ENCODE results near the gene MKLN1. TPM values are rescaled to one million over a fixed set of nuclear protein-coding genes. Genes with fewer than 3 reads are reported as not detected.

The MKLN1 gene
- total RNA-seq, 1 experiment from 2014 or later, result 42.6 TPM

DNA sequence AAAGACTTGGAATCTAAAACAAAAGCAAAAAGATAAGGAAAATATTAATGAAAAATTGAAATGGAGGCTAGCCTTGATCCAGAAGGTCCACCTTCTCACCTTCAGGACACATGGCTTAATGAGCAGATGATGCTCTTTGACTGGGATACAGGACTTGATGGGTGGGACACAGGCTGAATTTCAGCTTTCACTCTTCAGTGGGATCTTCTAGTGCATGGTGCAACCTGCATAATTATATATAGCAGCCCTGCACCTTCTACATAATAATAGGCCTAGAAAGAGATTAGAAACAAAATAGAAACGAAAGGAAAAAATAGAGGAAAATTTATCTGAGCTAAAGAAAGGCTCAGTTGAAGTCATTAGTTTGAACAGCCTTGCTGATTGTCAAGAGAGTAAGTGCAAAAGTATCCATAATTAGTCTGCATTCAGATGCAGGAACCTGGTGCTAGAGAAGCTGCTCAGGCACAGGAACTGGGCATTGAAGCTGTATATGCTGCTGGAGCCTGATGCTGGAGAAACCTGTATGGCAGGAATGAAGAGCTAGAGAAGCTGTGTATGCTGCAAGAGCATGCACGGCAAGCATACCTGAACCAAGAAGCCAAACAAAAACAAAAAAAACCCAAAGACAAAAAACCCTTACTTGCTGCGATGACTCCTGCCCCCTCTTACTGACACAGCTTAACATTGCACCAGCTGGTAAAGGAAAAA lies 19.4 kb downstream of the MKLN1 start:
- DNase-seq (ENCODE audit: extremely low read depth, low read depth), result no peak

DNA sequence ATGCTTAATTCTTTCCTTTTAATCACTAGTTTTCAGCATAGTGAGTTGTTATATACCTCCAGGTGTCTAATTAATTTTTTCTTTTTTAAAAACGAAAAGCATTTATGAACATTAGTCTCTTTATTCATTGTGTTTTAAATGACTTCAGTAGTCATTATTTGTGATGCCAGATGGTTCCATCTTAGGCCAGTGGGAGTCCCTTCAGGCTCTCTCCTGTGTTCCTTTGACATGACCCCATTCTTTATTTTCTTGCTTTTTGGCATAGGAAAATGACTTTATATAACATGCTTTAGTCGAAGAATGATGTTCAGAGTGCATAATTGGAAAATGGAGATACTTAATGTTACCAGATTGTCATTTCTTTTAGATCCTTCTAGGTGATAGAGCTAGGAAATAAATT lies 24.4 kb downstream of the MKLN1 start:
- DNase-seq (ENCODE audit: extremely low read depth, low read depth), result no peak

DNA sequence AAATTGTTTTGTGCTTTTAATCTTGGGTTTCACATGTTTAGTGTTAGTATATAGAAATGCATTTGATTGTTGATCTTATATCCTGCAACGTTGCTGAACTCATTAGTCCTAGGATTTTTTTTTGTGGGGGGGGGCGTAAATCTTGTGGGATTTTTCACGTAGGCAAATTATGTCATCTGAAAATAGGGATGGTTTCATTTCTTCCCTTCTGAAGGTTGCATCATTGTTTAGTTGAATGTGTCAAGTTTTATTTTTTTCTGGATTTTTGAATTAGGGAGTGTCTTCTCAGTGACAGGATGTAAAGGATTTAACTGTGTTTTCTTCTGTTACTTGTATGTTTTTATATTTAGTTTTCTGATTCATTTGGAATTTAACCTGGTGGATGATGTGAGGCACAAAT lies 26.7 kb downstream of the MKLN1 start:
- no peak for DNase-seq (ENCODE audit: extremely low read depth, low read depth)

DNA sequence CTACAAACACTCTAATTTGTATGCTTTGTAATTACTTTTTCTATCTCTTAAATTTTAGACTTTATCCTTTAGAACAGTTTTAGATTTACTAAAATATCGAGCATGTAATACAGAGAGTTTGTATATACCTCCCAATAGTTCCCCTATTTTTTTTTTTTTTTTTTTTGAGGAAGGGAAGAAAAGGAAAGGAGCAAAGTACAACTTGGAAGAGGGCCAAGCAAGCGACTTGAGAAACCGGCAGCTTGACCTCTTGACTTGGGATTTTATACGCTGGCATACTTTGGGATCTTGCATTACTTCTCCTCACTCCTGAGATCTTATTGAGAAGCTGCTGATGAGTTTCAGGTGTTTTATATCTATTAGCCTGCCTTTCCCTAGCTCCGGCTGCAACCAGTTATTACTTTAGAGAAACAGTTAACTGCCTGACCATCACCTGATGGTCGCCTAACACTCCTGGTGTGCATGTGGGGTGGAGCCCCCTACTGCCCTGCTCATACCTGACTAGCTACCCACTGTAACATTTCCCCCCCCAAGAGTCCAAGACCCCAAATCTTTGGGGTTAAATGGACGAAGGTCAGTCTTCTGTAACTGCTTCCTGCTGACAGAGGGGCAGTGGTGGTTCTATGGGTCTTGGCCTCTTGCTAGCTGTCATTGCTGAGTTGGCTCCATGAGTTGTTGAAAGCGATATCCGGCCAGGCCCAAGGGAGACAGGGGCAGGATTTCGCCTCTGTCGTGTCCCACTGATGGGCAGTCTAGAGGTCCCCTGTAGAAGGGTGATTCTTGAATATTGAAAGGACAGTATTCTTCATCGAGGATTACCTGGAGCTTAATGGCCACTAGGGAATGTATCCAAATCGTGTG lies 28.5 kb downstream of the MKLN1 start:
- no peak for DNase-seq (ENCODE audit: extremely low read depth, low read depth)

DNA sequence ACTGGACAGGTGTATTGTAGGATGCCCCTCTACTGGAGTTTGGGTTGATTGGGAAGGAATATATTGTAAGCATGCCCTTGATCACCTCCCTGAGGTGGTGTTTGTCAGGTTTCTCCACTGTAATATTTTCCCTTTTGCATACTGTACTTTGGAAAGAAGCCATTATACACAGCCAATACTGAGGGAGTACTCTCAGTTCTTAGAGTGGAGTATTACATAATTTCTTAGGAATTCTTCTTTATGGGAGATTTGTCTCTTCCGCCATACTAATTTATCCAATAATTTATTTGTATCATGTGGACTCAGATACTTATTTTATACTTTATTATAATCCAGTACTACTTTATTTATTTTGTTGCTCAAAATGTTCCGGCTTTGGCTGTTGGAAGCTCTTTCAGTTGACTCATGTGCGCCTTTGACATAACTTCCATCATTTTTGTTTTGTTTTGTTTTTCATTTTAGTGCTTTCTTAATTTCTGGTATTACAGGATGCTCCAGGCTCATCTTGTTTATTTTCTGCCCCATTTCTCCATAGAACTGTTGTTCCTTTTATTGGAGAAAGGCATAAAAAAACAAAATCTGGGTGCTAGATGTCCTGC lies 29.7 kb downstream of the MKLN1 start:
- DNase-seq (ENCODE audit: extremely low read depth, low read depth), result no peak

DNA sequence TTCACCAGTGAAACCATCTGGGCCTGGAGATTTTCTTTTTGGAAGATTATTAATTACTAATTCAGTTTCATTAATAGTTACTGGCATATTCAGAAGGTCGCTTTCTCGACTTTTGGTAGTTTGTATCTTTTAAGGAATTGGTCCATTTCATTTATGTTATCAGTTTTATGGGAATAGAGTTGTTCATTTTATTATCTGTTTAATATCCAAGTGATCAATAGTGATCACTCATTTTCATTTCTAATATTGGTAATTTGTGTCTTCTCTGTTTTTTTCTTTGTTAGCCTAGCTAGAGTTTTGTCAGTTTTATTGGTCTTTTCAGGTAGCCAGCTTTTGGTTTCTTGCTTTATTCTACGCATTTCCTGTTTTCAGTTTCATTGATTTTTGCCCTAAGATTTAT lies 31.0 kb downstream of the MKLN1 start:
- no peak for DNase-seq (ENCODE audit: extremely low read depth, low read depth)

DNA sequence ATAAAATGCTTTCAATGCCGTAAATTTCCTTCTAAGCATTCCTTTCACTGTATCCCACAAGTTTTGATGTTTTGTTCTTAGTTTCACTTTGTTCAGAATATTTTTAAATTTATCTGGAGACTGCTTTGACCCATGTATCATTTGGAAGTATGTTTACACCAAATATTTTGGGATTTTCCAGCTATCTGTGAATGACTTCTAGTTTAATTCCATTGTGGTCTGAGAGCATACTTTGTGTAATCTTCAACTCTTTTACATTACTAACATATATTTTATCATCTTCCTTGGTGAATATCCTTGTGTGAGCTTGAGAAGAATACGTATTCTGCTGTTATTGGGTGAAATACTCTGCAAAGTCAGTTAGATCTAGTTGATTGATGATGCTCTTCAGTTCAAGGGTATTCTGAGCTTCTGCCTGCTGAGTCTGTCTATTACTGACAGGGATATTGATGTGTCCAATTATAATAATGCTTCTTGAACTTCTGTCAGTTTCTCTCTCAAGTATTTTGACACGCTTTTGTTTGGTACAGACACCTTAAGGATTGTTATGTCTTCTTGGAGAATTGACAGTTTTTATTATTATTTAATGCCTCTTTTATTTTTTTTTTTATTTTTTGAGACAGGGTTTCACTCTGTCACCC lies 31.6 kb downstream of the MKLN1 start:
- DNase-seq (ENCODE audit: extremely low read depth, low read depth), result no peak

DNA sequence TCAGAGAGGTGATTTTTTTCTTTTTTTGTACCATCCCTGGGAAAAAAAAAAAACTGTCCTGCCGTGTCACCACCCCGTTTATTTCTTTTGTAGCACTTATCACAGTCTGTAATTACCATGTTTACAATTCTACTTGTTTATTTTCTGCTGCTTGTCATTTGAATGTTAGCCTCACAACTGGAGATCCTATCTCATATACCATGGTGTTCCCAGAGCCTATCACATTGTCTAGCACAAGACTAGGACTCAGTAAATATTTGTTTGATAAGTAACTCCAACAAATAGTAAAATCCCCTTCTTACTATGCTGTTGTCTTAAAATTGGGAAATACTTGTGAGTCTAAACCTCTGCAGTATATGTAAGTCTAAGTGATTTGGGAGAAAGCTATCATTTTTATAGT lies 36.0 kb downstream of the MKLN1 start:
- no peak for DNase-seq (ENCODE audit: extremely low read depth, low read depth)

DNA sequence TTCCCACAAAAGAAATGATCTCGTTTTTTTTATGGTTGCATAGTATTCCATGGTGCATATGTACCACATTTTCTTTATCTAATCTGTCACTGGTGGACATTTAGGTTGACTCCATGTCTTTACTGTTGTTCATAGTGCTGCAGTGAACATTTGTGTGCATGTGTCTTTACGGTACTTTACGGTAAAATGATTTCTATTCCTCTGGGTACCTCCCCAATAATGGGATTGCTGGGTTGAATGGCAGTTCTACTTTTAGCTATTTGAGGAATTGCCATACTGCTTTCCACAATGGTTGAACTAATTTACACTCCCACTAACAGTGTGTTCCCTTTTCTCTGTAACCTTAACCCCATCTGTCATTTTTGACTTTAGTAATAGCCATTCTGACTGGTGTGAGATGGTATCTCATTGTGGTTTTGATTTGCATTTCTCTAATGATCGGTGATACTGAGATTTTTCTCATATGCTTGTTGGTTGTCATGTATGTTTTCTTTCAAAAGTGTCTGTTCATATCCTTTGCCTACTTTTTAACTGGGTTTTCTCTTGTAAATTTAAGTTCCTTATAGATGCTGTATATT lies 37.2 kb downstream of the MKLN1 start:
- DNase-seq (ENCODE audit: extremely low read depth, low read depth), result no peak

DNA sequence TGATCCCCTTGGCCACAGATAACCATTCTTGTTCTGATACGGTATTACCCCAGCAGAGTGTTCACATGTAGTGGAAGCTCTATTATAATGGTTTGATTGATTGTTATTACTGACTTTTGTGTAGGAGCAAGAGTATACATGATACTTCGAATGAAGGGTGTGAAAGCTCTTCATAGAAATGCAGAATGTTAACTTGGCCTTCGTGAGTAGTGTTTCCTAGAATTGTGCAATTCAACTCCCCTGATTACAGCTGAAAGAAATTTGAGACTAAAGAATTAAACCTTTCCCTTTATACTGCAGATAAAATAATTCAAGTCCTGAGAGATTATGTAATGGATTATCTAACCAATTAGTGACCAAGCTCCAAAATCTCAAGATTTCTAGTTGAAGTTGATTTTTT lies 38.2 kb downstream of the MKLN1 start:
- no peak for DNase-seq (ENCODE audit: extremely low read depth, low read depth)

DNA sequence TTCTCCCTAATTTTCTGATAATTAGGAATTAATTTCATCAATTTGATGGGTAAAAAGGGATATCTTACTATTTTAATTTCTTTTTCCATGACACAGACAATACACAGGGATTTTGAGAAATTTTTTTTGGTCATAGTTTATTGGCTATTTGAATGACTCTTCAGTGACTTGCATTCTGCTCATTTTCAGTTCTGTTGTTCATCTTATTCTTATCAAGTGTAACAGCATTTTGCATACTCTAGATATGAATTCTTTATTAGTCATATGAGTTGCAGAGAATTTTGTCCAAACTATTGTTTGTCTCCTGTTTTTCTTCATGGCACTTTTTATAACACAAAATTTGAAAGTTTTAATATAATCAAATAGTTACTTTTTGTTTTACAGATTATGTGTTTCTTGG lies 41.7 kb downstream of the MKLN1 start:
- DNase-seq (ENCODE audit: extremely low read depth, low read depth), result no peak

DNA sequence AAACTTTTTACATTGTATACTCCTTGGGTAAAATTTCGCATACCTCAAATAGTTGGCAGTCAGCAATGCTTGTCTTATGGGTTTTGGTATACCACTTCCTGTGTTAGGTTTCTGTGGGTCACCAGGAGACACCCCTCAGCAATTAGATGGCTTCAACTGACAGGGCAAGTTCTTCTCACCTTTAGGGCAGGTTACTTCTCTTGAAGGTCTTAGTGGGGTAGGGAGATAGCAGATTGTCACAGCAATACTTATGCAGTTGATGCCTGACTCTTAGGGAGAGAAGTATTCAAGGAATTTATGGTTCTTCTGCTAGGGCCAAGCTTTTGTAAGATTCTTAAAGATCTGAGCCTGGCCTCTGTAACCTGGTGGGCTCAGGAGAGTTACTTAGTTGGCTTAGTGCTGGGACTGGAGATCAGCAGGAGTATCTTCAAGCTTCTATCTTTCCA lies 42.9 kb downstream of the MKLN1 start:
- no peak for DNase-seq (ENCODE audit: extremely low read depth, low read depth)

DNA sequence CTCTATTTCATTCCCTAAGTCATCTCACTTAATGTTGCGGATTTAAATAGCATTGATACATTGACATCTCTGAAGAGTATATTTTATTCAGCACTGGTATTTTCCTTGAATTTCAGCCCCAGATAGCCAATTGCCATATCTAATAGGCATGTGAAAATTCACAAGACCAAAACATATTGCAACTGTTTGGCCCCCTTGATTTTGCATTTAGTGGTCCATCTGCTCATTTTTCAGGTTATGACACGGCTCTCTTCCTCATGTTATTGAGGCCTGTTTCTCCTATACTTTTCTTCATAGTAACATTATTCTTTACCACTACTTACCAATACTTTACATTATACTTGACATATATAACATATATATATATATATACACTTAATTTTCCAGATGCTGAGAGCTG lies 43.7 kb downstream of the MKLN1 start:
- no peak for DNase-seq (ENCODE audit: extremely low read depth, low read depth)

DNA sequence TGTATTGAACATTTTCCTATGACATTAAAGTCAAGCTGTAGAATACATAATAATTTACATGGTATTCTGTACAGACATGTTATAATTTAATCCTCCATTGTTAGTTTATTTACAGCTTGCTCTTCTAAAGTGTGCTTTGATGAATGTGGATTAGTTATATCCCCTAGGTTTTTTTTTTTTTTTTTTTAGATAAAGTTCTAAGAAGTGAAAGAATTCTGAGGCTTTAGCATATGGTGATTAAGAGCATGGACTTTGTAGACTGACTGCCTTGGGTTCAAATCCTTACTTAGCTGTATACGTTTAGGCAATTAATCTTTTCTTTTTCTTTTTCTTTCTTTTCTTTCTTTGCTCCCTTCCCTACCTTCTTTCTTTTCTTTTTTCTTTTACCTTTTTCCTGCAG lies 44.9 kb downstream of the MKLN1 start:
- DNase-seq (ENCODE audit: extremely low read depth, low read depth), result no peak

DNA sequence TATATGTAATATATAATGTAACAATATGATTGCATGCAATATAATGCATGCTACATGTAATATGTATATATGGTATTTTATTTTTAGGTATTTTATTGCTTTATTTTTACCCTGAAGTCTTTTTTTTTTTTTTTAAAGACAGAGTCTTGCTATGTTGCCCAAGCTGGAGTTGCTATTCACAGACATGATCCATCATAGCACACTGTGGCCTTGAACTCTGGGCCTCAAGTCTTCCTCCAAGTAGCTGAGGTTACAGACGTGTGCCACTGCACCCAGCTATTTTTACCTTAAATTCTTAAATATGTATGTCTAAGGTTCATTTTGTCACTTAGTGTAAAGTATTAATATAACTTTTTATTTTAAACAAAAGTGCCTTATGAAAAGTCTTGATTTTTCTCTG lies 47.1 kb downstream of the MKLN1 start:
- DNase-seq (ENCODE audit: extremely low read depth, low read depth), result no peak

DNA sequence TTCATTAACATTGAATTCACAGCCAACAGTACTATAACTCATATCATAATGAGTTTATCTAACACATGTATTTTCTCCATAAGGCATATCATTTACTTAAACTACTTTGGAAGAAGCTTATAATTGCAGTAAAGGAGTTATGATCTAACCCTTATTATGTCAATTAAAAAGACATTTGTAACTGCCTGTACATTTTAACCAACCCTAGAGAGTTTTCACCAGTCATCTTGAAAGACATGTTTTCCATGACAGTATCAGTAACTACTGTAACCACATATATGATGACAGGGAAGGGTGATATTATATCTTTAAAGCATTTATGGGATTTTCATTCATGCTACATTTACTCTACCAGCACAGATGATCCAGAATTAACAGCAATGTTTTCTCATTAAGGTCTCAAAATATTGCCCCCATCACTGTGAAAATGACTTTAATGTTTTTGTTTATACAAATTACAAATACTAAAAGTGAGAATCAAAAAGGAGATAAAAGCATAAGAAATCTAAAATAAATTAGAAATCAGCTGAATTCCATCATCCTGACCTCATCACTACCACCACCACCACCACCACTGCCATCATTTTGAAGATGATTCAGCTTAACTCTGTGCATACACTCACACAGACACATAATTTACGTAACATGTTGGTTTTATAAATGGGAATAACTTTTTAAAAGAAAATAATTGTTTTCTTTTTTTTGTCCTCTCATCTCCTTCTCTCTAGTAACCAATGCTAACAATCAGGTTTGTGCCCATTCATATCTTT lies 53.6 kb downstream of the MKLN1 start:
- no peak for DNase-seq (ENCODE audit: extremely low read depth, low read depth)

DNA sequence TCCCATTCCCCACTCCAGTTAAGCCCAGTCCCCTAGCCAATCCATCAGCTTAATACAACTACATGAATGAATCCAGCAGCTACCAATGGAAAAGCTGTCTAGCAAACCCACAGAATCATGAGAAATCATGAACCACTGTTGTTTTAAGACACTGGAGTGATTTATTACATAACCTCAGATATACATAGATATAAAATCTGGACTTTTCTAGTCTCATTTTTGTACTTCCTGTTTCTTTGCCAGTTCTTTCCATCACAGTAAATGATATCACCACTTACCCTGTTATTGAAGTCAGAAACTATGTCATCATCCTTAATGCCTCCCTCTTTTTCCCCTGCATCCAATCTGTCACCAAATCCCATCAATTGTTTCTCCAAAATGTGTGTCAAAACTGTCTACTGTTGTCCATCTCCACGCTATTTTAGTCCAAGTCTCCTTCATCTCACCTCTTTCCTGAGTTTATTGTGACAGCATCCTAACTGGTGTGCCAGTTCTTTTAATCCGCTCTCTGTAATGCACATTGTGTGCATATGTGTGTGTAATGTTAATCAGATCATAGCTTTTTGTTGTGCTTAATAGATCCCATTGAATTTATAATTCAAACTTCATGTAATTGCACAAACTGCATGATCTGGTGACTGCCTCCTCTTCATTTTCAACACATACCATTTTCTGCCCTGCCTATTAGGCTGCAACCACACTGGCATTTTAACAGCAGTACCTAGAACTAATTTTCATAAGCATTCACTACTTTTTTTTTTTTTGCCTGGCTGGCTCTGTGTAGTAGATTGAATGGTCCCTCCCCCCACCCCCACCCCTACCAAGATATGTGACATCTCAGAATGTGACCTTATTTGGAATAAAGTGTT lies 56.0 kb downstream of the MKLN1 start:
- DNase-seq (ENCODE audit: extremely low read depth, low read depth), result no peak

DNA sequence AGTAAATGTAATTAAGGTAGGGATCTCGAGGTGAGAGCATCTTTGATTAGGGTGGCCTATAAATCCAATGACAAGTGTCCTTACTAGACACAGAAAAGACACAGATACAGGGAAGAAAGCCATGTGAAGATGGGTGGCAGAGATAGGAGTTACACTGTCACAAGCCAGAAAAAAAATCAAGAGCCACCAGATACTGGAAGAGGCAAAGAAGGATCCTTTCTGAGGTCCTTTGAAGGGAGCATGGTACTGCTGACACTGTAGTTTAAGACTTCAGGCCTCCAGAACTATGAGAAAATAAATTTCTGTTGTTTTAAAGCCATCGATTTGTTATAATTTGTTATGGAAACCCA lies 56.6 kb downstream of the MKLN1 start:
- DNase-seq (ENCODE audit: extremely low read depth, low read depth), result no peak

DNA sequence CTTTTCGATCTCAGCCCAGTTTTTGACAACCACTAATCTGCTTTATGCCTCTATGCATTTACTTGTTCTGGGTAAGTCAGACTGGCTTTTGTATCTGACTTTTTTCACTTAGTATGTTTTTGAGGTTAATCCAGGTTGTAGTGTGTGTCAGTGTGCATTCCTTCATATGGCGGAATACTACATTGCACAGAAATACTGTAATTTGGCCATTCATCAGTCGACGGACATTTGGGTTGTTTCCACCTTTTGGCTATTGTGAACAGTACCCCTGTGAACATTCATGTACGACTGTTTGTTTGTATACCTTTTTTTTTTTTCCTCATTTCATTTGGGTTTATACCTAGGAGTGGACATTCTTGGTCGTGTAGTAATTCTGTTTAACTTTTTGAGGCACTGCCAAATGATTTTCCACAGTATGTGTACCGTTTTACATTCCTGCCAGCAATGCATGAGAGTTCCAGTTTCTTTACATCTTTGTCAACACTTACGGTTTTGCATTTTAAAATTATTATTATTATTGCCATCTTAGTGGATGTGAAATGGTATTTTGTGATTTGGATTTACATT lies 57.4 kb downstream of the MKLN1 start:
- no peak for DNase-seq (ENCODE audit: extremely low read depth, low read depth)

All from NCI-H460 (cell line).